ENCODE data around the gene GRIP1.

The GRIP1 gene

GRCh38 chr12:66371982-66372381 lies 306.9 kb downstream of the GRIP1 start:
- DNase-seq, result no peak

GRCh38 chr12:66367015-66367667 lies 311.7 kb downstream of the GRIP1 start:
- DNase-seq, result no peak

GRCh38 chr12:66365718-66366490 lies 313.0 kb downstream of the GRIP1 start:
- DNase-seq, result no peak

GRCh38 chr12:66361703-66362102 lies 317.2 kb downstream of the GRIP1 start:
- no peak for DNase-seq

GRCh38 chr12:66359300-66359699 lies 319.6 kb downstream of the GRIP1 start:
- no peak for DNase-seq

GRCh38 chr12:66354291-66354690 lies 324.6 kb downstream of the GRIP1 start:
- no peak for DNase-seq

GRCh38 chr12:66352899-66353298 lies 326.0 kb downstream of the GRIP1 start:
- no peak for DNase-seq

GRCh38 chr12:66352197-66352596 lies 326.7 kb downstream of the GRIP1 start:
- DNase-seq, result no peak

GRCh38 chr12:66351301-66351700 lies 327.6 kb downstream of the GRIP1 start:
- DNase-seq, result no peak

GRCh38 chr12:66345956-66346355 lies 332.9 kb downstream of the GRIP1 start:
- no peak for DNase-seq

- DNase-seq, result no peak
These were observed 333.7 kb downstream of the GRIP1 start for GRCh38 chr12:66345212-66345611.

- DNase-seq, result no peak
These were observed 337.8 kb downstream of the GRIP1 start for GRCh38 chr12:66341126-66341525.

GRCh38 chr12:66340131-66340530 lies 338.7 kb downstream of the GRIP1 start:
- no peak for DNase-seq

GRCh38 chr12:66337381-66338010 lies 341.4 kb downstream of the GRIP1 start:
- DNase-seq, result no peak

GRCh38 chr12:66335746-66336145 lies 343.1 kb downstream of the GRIP1 start:
- no peak for DNase-seq

GRCh38 chr12:66331814-66332213 lies 347.1 kb downstream of the GRIP1 start:
- DNase-seq, result no peak

- DNase-seq, result no peak
These were observed 347.9 kb downstream of the GRIP1 start for GRCh38 chr12:66331016-66331415.

GRCh38 chr12:66329941-66330340 lies 348.9 kb downstream of the GRIP1 start:
- DNase-seq, result no peak

GRCh38 chr12:66323017-66323416 lies 355.9 kb downstream of the GRIP1 start:
- no peak for DNase-seq

- DNase-seq, result no peak
These were observed 357.4 kb downstream of the GRIP1 start for GRCh38 chr12:66321435-66321834.

GRCh38 chr12:66320996-66321395 lies 357.9 kb downstream of the GRIP1 start:
- DNase-seq, result no peak

GRCh38 chr12:66319266-66319954 lies 359.5 kb downstream of the GRIP1 start:
- no peak for DNase-seq

- no peak for DNase-seq
These were observed 364.6 kb downstream of the GRIP1 start for GRCh38 chr12:66314278-66314677.

- no peak for DNase-seq
These were observed 366.7 kb downstream of the GRIP1 start for GRCh38 chr12:66312189-66312588.
